Heart right ventricle (tissue), 16 donors: ENCODE data around the gene TRAM2. TPM values are rescaled to one million over a fixed set of nuclear protein-coding genes. Genes with fewer than 3 reads are reported as not detected.

Experiments used
- ATAC-seq, 8 donors: fragments of 200-7000 bp; cut with Tn5 transposase; one replicate each; pipeline ENCODE4 v1.9.1; 2020; ENCODE audit warnings: mild to moderate bottlenecking in 8 of 8, moderate library complexity in 8 of 8, moderate number of reproducible peaks in 1 of 8
- DNase-seq, 2 donors: peaks; one replicate each; pipeline ENCODE4 v3.0.0-alpha.2; 2020
- H3K27ac ChIP-seq, 10 donors: fragments of 200-600 bp; sonication (generic) in 2 of 10; one replicate each; pipeline versions ENCODE4 v1.5.0 to v1.8.0; 2020 to 2022; ENCODE audit warnings: mild to moderate bottlenecking in 3 of 10
- H3K27me3 ChIP-seq, 7 donors: fragments of 200-600 bp; one replicate each; pipeline ENCODE4 v1.8.0; 2021 to 2022; ENCODE audit warnings: mild to moderate bottlenecking in 2 of 7
- H3K36me3 ChIP-seq, 9 donors: fragments of 200-600 bp; sonication (generic) in 1 of 9; one replicate each; pipeline versions ENCODE4 v1.5.0 to v1.8.0; 2020 to 2022; ENCODE audit warnings: mild to moderate bottlenecking in 2 of 9
- H3K4me1 ChIP-seq, 9 donors: fragments of 200-600 bp; sonication (generic) in 1 of 9; one replicate each; pipeline versions ENCODE4 v1.5.0 to v1.8.0; 2020 to 2022; ENCODE audit warnings: mild to moderate bottlenecking in 4 of 9
- H3K4me3 ChIP-seq, 10 donors: fragments of 200-600 bp; sonication (generic) in 2 of 10; one replicate each; pipeline versions ENCODE4 v1.5.0 to v1.8.0; 2020 to 2022; ENCODE audit warnings: mild to moderate bottlenecking in 7 of 10, moderate library complexity in 2 of 10
- H3K9me3 ChIP-seq, 11 donors: fragments of 200-600 bp in 10 of 11; sonication (generic) in 2 of 11; one replicate each; pipeline versions ENCODE4 v1.5.0 to v1.8.0; 2013 to 2022; ENCODE audit warnings: mild to moderate bottlenecking in 2 of 11, control low read depth in 1 of 11, moderate library complexity in 1 of 11
- WGBS, 2 donors: extraction: QIAGEN DNeasy Blood & Tissue Kit; methylation state at CpG; one replicate each; pipeline ENCODE4 v1.1.7; 2013; ENCODE audit warnings: inconsistent platforms in 1 of 2; 5-methylcytosine and 5-hydroxymethylcytosine counted together
- intact Hi-C, 10 donors: fragments of 100-400 bp; cut with DNase I; formaldehyde crosslinking; loops; one replicate each; pipeline versions ENCODE4 v1.11.1 to v1.14.2; 2022
- polyA plus RNA-seq, 2 donors: library from polyadenylated mRNA; stranded (reverse); fragments of 200-250 nt; gene quantifications; one replicate each; pipeline ENCODE4 v1.2.3, GENCODE V29; 2013
- total RNA-seq, 10 donors: library from RNA; stranded (reverse); fragmentation: NEBNext Ultra II Directional in 3 of 10; extraction: Animal tissue kit (Norgen Biotek cat#: 25700) in 3 of 10; gene quantifications; one replicate each; pipeline versions ENCODE4 v1.2.1 to v1.2.4, GENCODE V29; 2021 to 2023
- TF ChIP-seq, protein P1 (sequence below), 9 donors: fragments of 200-600 bp; sonication (generic) in 2 of 9; IDR thresholded peaks; one replicate each; pipeline versions ENCODE4 v1.5.0 to v1.8.0; 2021 to 2022; ENCODE audit warnings: antibody characterized with exemption in 9 of 9, mild to moderate bottlenecking in 5 of 9, moderate library complexity in 1 of 9
- donor health status: Arrhythmogenic right ventricular cardiomyopathy.
- donor health status: ischemic (EF 13 %, LVEDD 7.1; RV severe dilation, severe dysfunction).
- donor health status: healthy with polysubstance abuse.
- donor health status: DM: no; HTN: yes; CAD: no.
- donor health status: DM: no; HTN: no; CAD: no.
- donor health status: ischemic (EF 25% LVEDD 6.9; RV normal size, moderate dysfunction).
- donor health status: ischemic (EF 25% LVEDD 5.7; RV mildly dilated, moderate dysfunction).
- donor health status: healthy.
- donor health status: DM: yes; HTN: yes; CAD: no.
- donor health status: Ischemic cardiomyopathy.
- donor health status: ischemic (EF 35%, LVEDD 5.7; RV mildly dilated, moderate dysfunction).
- donor health status: nonischemic (EF 11% LVEDD 7.7; RV severe dilation, severe dysfunction).
- donor health status: DM: yes; HTN: yes; CAD: no.
- donor health status: PGD.
- donor health status: ischemic (EF 29% LVEDD 5.4; RV normal size, mild dysfunction).
- donor health status: nonischemic (EF 23%, LVEDD 6.1; RV moderate dilation, normal function).

TRAM2 gene
- total and polyA plus RNA-seq, 12 donors = 5.0 to 17.3 (median 10.6) TPM

DNA sequence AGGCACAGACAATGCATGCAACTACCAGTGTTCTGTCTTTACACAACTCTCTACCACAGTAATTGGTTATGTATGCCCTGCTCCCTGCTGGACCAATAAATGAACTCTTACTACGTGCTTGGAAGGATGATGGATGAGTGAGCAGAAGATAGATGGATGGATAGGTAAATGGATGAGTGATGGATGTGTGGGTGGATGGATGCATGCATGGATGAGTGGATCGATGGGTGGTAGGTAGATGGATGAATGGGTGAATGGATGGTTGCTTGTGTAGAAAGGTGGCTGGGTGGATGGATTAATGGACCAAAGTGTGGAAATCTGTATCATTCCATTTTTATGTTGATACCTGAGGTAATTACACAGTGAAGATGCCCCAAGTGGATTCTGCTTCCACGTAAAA, 10.1 kb upstream of the TRAM2 start:
- ATAC-seq = no peak
- Histone ChIP-seq H3K4me1 (peaks cover 0 to 27% (median 19%) of the 10 kb centered on the region in 9 donors), H3K36me3 (peaks cover 0 to 18% (median 0%) of the 10 kb centered on the region in 9 donors), H3K4me3 (no peak overlapping the region), H3K27me3 (no peaks in the 10 kb centered on the region), H3K9me3 (no peaks in the 10 kb centered on the region), H3K27ac (no peak overlapping the region)
- 95% methylated on average over 3 of the region's 3 CpGs for WGBS, 2 donors
- intact Hi-C loops = no loop called here
- DNase-seq = no peak
- TF ChIP-seq, protein P1, sequence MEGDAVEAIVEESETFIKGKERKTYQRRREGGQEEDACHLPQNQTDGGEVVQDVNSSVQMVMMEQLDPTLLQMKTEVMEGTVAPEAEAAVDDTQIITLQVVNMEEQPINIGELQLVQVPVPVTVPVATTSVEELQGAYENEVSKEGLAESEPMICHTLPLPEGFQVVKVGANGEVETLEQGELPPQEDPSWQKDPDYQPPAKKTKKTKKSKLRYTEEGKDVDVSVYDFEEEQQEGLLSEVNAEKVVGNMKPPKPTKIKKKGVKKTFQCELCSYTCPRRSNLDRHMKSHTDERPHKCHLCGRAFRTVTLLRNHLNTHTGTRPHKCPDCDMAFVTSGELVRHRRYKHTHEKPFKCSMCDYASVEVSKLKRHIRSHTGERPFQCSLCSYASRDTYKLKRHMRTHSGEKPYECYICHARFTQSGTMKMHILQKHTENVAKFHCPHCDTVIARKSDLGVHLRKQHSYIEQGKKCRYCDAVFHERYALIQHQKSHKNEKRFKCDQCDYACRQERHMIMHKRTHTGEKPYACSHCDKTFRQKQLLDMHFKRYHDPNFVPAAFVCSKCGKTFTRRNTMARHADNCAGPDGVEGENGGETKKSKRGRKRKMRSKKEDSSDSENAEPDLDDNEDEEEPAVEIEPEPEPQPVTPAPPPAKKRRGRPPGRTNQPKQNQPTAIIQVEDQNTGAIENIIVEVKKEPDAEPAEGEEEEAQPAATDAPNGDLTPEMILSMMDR (IDR thresholded peaks at IDR 0.05) = no peak

DNA sequence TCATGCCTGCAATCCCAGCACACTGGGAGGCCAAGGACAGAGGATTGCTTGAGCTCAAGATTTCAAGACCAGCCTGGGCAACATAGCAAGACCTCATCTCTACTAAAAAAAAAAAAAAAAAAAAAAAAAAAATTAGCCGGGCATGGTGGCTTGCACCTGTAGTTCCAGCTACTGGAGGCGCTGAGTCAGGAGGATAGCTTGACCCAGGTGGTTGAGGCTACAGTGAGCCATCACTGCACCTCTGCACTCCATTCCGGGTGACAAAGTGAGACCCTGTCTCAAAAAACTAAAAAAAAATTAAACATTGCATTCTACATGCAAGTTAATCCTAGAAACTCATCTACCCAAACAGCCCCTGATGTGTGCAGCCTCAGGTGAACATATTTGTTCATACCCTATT, 7.3 kb upstream of the TRAM2 start:
- Histone ChIP-seq H3K9me3 (no peaks in the 10 kb centered on the region), H3K27ac (no peak overlapping the region), H3K36me3 (peaks cover 0 to 32% (median 0%) of the 10 kb centered on the region in 9 donors), H3K27me3 (no peaks in the 10 kb centered on the region), H3K4me1 (peaks cover 0 to 11% (median 5%) of the 10 kb centered on the region in 9 donors), H3K4me3 (no peak overlapping the region)
- ATAC-seq (no peak), DNase-seq (no peak)
- TF ChIP-seq, protein P1 (IDR thresholded peaks at IDR 0.05) = no peak
- WGBS, 2 donors = 91 to 99% methylated on average over 3 of the region's 3 CpGs
- intact Hi-C loops = no loop called here

DNA sequence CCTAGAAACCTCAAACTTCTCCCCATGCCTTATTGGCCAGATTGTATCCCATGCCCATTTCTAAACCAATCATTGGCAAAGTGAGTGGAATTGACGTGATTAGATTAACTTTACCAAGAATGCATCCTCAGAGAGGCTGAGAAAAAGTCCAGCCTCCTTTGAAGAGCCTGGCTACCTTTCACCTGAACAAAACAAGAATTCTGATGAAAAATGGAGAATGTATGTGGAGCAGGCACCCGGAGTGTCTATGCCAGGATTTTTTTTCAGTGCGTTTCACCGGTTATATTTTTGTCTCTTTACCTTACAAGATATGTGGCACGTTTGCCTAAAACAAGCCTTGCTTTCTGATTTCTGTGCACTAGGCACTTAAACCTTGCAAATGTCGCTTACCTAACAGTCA, 6.1 kb upstream of the TRAM2 start:
- no peak for ATAC-seq
- H3K9me3 ChIP-seq = no peaks in the 10 kb centered on the region
- peaks cover 0 to 8% (median 4%) of the 10 kb centered on the region in 9 donors for H3K4me1 ChIP-seq
- no peak overlapping the region for H3K4me3 ChIP-seq
- DNase-seq = no peak
- TF ChIP-seq, protein P1 (IDR thresholded peaks at IDR 0.05) = no peak
- H3K27me3 ChIP-seq = no peaks in the 10 kb centered on the region
- WGBS, 2 donors = 95 to 96% methylated on average over 6 of the region's 6 CpGs
- no peak overlapping the region for H3K27ac ChIP-seq
- H3K36me3 ChIP-seq = peaks cover 0 to 32% (median 0%) of the 10 kb centered on the region in 9 donors
- intact Hi-C loops = no loop called here

DNA sequence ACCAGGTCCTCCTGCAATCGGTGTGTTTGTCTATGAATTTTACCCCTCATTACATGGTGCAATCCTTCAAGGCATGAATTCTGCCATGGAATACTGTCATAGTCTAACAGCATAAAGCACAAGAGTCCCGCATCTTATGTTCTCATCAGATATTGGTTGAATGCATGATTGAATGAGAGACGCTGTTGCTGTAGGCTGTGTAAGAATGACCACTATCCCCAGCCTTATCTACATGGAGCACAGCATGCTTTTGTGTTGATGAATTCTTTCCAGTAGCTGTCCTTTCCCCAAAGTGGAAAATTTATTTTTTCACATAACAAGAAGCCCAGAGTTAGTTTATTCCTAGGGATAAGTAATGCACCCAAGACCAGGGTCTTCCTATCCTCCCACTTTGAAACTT, 5.6 kb upstream of the TRAM2 start:
- Histone ChIP-seq H3K27me3 (no peaks in the 10 kb centered on the region), H3K4me1 (peaks cover 0 to 12% (median 8%) of the 10 kb centered on the region in 9 donors), H3K27ac (no peak overlapping the region), H3K4me3 (no peak overlapping the region), H3K36me3 (peaks cover 0 to 32% (median 0%) of the 10 kb centered on the region in 9 donors), H3K9me3 (no peaks in the 10 kb centered on the region)
- TF ChIP-seq, protein P1 (IDR thresholded peaks at IDR 0.05) = no peak
- WGBS, 2 donors = 92 to 96% methylated on average over 3 of the region's 3 CpGs
- intact Hi-C loops = no loop called here
- no peak for DNase-seq
- no peak for ATAC-seq
